Fibroblast of mammary gland (primary cell): Measurements from ENCODE around the gene FSIP1.
A peak's percentile ranks its signal among the peaks of the same experiment; 100 is the strongest.

Experiments used
- DNase-seq: peaks from one replicate; pipeline ENCODE4 v3.0.0-alpha.2; 2010; ENCODE audit warnings: low read depth
- H3K4me3 ChIP-seq: 2 replicates; pipeline ENCODE4 v1.5.1; 2011; ENCODE audit warnings: low read depth, mild to moderate bottlenecking, low read length, moderate library complexity; ENCODE audit not compliant: control insufficient read depth
- CTCF ChIP-seq: conservative IDR thresholded peaks from 2 replicates; pipeline ENCODE4 v1.5.1; 2011; ENCODE audit warnings: low read depth, low read length, inconsistent platforms; ENCODE audit not compliant: control insufficient read depth, insufficient read depth

FSIP1 gene

GRCh38 chr15:39592500-39592899, 190.1 kb downstream of the FSIP1 start:
- TF ChIP-seq CTCF, result no peak

GRCh38 chr15:39591896-39592315, 190.7 kb downstream of the FSIP1 start:
- TF ChIP-seq CTCF, result no peak
- no peak for DNase-seq
- H3K4me3 ChIP-seq, result no peak overlapping the region

More at GRCh38 chr15:39592500-39592899, 190.1 kb downstream of the FSIP1 start:
- H3K4me3 ChIP-seq, result no peak overlapping the region
- peak; percentile 40 for DNase-seq

- H3K4me3 ChIP-seq, result no peak overlapping the region
- DNase-seq, result peak; percentile 27
- no peak for TF ChIP-seq CTCF
Observed at GRCh38 chr15:39591141-39591895, 191.3 kb downstream of the FSIP1 start.

- peak; percentile 17 for DNase-seq
- H3K4me3 ChIP-seq, result no peak overlapping the region
- no peak for TF ChIP-seq CTCF
Observed at GRCh38 chr15:39589815-39590644, 192.6 kb downstream of the FSIP1 start.

GRCh38 chr15:39589193-39589814, 193.3 kb downstream of the FSIP1 start:
- no peak for TF ChIP-seq CTCF
- no peak overlapping the region for H3K4me3 ChIP-seq
- DNase-seq, result peak; percentile 13

- peak; percentile 21 for DNase-seq
Observed at GRCh38 chr15:39588531-39589192, 194.0 kb downstream of the FSIP1 start.

More at GRCh38 chr15:39588531-39589192, 194.0 kb downstream of the FSIP1 start:
- H3K4me3 ChIP-seq, result no peak overlapping the region
- TF ChIP-seq CTCF, result no peak
